ENCODE data around the gene HOXB3.

- TF ChIP-seq POLR2A (IDR thresholded peaks at IDR 0.05; ENCODE audit: low read length) (no peak), GATA1 (IDR thresholded peaks at IDR 0.05; ENCODE audit: low read depth, low read length) (no peak)
Observed at GRCh38 chr17:48575673-48576478, 14.2 kb downstream of the HOXB3 start.
